ENCODE results near the gene DIAPH1.
"Not testable (repeated sequence)": the region's sequence is repeated elsewhere in the genome, so short reads cannot be mapped to it uniquely, and the experiment has no call there.

The DIAPH1 gene

GRCh38 chr5:141623186-141623585 lies 4.4 kb upstream of the DIAPH1 start:
- TF ChIP-seq, protein P1, sequence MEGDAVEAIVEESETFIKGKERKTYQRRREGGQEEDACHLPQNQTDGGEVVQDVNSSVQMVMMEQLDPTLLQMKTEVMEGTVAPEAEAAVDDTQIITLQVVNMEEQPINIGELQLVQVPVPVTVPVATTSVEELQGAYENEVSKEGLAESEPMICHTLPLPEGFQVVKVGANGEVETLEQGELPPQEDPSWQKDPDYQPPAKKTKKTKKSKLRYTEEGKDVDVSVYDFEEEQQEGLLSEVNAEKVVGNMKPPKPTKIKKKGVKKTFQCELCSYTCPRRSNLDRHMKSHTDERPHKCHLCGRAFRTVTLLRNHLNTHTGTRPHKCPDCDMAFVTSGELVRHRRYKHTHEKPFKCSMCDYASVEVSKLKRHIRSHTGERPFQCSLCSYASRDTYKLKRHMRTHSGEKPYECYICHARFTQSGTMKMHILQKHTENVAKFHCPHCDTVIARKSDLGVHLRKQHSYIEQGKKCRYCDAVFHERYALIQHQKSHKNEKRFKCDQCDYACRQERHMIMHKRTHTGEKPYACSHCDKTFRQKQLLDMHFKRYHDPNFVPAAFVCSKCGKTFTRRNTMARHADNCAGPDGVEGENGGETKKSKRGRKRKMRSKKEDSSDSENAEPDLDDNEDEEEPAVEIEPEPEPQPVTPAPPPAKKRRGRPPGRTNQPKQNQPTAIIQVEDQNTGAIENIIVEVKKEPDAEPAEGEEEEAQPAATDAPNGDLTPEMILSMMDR (conservative IDR thresholded peaks at IDR 0.05), result no peak
- TF ChIP-seq ZFX (IDR thresholded peaks at IDR 0.05), result no peak
- no peak overlapping the region for H3K27ac ChIP-seq

GRCh38 chr5:141618030-141618803 lies 583 bp downstream of the DIAPH1 start:
- TF ChIP-seq ZFX (IDR thresholded peaks at IDR 0.05), result no peak
- TF ChIP-seq, protein P1 (conservative IDR thresholded peaks at IDR 0.05), result no peak
- H3K27ac ChIP-seq, result peak overlapping the region; percentile 99

DNA sequence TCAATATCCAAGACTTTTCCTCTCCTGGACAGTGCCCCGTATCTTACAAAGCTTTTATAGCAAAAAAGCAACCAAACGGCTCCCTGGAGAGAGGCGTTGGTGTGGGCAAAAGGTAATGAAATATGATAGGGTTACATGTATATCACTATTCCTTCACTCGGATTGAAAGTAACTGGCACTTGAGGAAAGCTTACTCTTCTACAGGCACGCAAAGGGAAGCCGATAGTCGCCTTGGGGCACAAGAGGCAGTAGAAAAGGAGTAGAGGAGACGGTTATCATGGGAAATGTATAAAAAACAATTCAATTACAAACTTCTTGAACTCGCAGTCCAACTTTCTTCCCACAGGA lies 1.1 kb downstream of the DIAPH1 start:
- peak overlapping the region; percentile 99 for H3K27ac ChIP-seq
- TF ChIP-seq, protein P1 (conservative IDR thresholded peaks at IDR 0.05), result no peak
- no peak for TF ChIP-seq ZFX (IDR thresholded peaks at IDR 0.05)

DNA sequence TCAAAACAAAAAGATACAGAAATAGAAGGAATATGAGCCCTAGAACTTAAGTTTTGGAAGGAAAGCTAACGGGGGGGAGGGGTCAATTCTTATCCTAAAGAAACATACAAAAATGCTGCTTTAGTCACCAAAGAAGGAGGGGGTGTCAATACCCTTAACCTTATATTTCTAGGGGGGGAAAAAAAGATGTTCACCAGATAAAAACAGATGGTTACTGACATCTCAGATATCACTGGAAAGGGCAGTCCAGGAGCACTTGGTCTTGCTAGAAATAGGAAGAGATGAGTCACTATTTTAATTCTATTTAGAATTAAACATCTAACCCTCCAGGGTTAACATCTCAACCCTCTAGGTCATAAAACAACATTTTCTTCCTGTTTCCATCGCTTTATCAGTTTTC lies 1.7 kb downstream of the DIAPH1 start:
- TF ChIP-seq, protein P1 (conservative IDR thresholded peaks at IDR 0.05), result no peak
- no peak for TF ChIP-seq ZFX (IDR thresholded peaks at IDR 0.05)
- H3K27ac ChIP-seq, result no peak overlapping the region

DNA sequence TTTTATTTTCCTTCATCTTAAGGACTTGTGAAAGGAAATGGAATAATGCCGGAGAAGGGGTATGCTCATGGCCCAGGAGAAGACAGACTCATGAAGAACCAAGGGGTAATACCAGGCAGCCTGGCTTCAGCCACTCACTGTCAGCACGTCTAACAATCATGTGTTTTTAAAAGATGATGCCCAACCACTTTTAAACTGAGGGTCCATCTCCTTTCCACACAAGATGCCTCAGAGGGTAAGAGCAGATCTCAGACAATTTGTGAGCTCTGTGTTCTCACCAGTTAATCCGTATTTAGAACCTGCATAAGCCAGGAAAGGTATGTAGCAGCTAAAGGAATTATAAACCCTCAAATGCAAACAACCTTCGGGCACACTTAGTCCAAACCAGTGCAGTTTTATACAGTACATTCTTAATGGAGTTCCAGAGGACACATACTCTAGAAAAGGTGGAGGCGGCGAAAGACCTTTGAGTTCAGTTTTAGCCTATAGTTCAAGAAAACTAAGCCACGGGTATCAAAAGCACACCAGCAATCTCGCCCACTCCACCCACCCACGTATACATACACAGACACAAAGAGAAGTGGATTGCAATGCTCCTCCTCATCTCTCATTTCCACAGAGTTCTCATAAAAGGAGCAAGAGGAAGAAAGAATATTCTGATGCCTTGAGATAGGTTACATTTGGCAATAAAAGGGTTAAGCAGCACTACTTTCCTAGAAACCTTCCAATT lies 2.6 kb downstream of the DIAPH1 start:
- H3K27ac ChIP-seq, result no peak overlapping the region; the same call in 1 of the 2 replicates
- TF ChIP-seq, protein P1 (conservative IDR thresholded peaks at IDR 0.05), result no peak
- TF ChIP-seq ZFX (IDR thresholded peaks at IDR 0.05), result no peak

DNA sequence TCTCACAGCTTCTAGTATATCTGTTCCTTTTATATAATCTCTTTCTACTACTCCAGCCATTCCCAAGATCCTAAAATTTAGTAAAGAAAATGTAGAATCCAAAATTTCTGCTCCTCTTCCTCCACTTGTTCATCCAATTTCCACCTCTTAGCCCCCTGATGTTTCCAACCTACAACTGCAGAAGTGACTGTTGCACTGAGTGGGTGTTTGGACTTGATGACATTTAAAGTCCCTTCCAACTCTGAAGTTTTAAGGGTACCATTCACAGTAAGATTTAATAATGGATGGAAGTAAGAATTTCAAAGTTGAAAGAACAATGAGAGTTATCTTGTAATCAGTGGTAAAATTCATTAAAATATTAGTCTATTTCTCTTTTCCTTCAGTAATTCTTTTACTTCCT lies 5.5 kb downstream of the DIAPH1 start:
- TF ChIP-seq ZFX (IDR thresholded peaks at IDR 0.05), result no peak
- TF ChIP-seq, protein P1 (conservative IDR thresholded peaks at IDR 0.05), result no peak
- no peak overlapping the region for H3K27ac ChIP-seq

- TF ChIP-seq, protein P1 (conservative IDR thresholded peaks at IDR 0.05), result no peak
- TF ChIP-seq ZFX (IDR thresholded peaks at IDR 0.05), result no peak
- H3K27ac ChIP-seq, result no peak overlapping the region
Measured at GRCh38 chr5:141611289-141611688, 7.5 kb downstream of the DIAPH1 start.

GRCh38 chr5:141609921-141610320 lies 8.9 kb downstream of the DIAPH1 start:
- not testable (repeated sequence) for H3K27ac ChIP-seq

Data from C4-2B (cell line).